ENCODE results near the gene ADGRV1.

Gene ADGRV1

GRCh38 chr5:90853750-90854149, 295.2 kb downstream of the ADGRV1 start:
- no peaks in the 10 kb centered on the region for H3F3A ChIP-seq (ENCODE audit: control insufficient read depth, insufficient read depth)
- TF ChIP-seq EZH2phosphoT487 (IDR thresholded peaks at IDR 0.05; ENCODE audit: borderline replicate concordance, low read length) (no peak), CTCF (IDR thresholded peaks at IDR 0.05; ENCODE audit: low read depth, low read length, poor library complexity, severe bottlenecking) (no peak)
- peaks cover 2% of the 10 kb centered on the region; the same call in 1 of the 2 replicates for H3K27me3 ChIP-seq (ENCODE audit: control insufficient read depth, low read length)
- no peak overlapping the region for H3K4me2 ChIP-seq (ENCODE audit: low read length)
- no peaks in the 10 kb centered on the region for H3K9me3 ChIP-seq (ENCODE audit: control insufficient read depth, insufficient read depth, low read length)
- no peaks in the 10 kb centered on the region for H3K79me2 ChIP-seq (ENCODE audit: control insufficient read depth, low read length)
- H3K9me2 ChIP-seq (replicated peaks; ENCODE audit: control insufficient read depth, low read length), result no peaks in the 10 kb centered on the region
- H3K4me1 ChIP-seq (ENCODE audit: control insufficient read depth, low read length), result no peaks in the 10 kb centered on the region
- no peaks in the 10 kb centered on the region for H4K20me1 ChIP-seq (ENCODE audit: control insufficient read depth, insufficient read depth, low read depth, low read length)
- H3K36me3 ChIP-seq (ENCODE audit: control insufficient read depth, low read length), result no peaks in the 10 kb centered on the region
- H3K27ac ChIP-seq (ENCODE audit: low read depth, low read length), result no peak overlapping the region
- no peak overlapping the region for H3K4me3 ChIP-seq (ENCODE audit: low read length)

GRCh38 chr5:90854169-90854568, 295.6 kb downstream of the ADGRV1 start:
- Histone ChIP-seq H3F3A (ENCODE audit: control insufficient read depth, insufficient read depth) (no peaks in the 10 kb centered on the region), H3K4me2 (ENCODE audit: low read length) (no peak overlapping the region), H3K9me2 (replicated peaks; ENCODE audit: control insufficient read depth, low read length) (no peaks in the 10 kb centered on the region), H3K36me3 (ENCODE audit: control insufficient read depth, low read length) (no peaks in the 10 kb centered on the region), H3K27ac (ENCODE audit: low read depth, low read length) (no peak overlapping the region), H3K27me3 (ENCODE audit: control insufficient read depth, low read length) (peaks cover 2% of the 10 kb centered on the region; the same call in 1 of the 2 replicates), H3K4me1 (ENCODE audit: control insufficient read depth, low read length) (no peaks in the 10 kb centered on the region), H3K79me2 (ENCODE audit: control insufficient read depth, low read length) (no peaks in the 10 kb centered on the region), H3K9me3 (ENCODE audit: control insufficient read depth, insufficient read depth, low read length) (no peaks in the 10 kb centered on the region), H4K20me1 (ENCODE audit: control insufficient read depth, insufficient read depth, low read depth, low read length) (no peaks in the 10 kb centered on the region), H3K4me3 (ENCODE audit: low read length) (no peak overlapping the region)
- TF ChIP-seq CTCF (IDR thresholded peaks at IDR 0.05; ENCODE audit: low read depth, low read length, poor library complexity, severe bottlenecking), result no peak
- no peak for TF ChIP-seq EZH2phosphoT487 (IDR thresholded peaks at IDR 0.05; ENCODE audit: borderline replicate concordance, low read length)

DNA sequence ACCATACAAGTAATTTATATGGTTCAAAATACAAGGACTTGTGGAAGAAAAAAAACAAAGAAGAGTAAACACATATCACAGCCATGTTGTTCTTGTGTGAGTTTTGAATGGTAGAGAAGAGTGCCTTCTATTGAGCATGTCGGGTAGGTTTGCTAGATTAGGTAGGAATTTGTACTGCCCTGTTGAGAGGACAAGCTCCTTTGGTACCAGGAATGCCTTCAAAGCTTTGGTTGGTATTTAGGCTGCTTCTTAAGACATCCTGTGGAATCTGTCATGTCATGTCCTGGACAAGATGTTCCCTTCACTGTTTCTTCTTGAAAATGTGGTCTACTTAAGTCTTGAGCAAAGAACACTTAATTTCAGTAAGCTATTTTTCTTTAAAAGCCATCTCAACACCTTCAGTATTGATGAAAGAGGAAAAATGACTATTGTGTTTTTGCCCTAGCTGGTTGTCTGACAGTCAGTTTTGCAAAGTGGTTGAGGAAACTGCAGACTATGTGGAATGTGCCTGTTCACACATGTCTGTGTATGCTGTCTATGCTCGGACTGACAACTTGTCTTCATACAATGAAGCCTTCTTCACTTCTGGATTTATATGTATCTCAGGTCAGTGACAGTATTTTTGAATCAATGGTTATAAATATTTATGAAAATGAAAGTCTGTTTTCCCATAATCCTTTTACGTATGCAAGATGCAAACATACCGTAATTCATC, 296.9 kb downstream of the ADGRV1 start:
- H3K79me2 ChIP-seq (ENCODE audit: control insufficient read depth, low read length), result no peaks in the 10 kb centered on the region
- no peak overlapping the region for H3K4me2 ChIP-seq (ENCODE audit: low read length)
- H3K36me3 ChIP-seq (ENCODE audit: control insufficient read depth, low read length), result no peaks in the 10 kb centered on the region
- H3K27me3 ChIP-seq (ENCODE audit: control insufficient read depth, low read length), result peaks cover 2% of the 10 kb centered on the region; the same call in 1 of the 2 replicates
- no peaks in the 10 kb centered on the region for H4K20me1 ChIP-seq (ENCODE audit: control insufficient read depth, insufficient read depth, low read depth, low read length)
- no peak overlapping the region for H3K27ac ChIP-seq (ENCODE audit: low read depth, low read length)
- TF ChIP-seq EZH2phosphoT487 (IDR thresholded peaks at IDR 0.05; ENCODE audit: borderline replicate concordance, low read length) (no peak), CTCF (IDR thresholded peaks at IDR 0.05; ENCODE audit: low read depth, low read length, poor library complexity, severe bottlenecking) (no peak)
- H3K9me3 ChIP-seq (ENCODE audit: control insufficient read depth, insufficient read depth, low read length), result no peaks in the 10 kb centered on the region
- no peak overlapping the region for H3K4me3 ChIP-seq (ENCODE audit: low read length)
- no peaks in the 10 kb centered on the region for H3F3A ChIP-seq (ENCODE audit: control insufficient read depth, insufficient read depth)
- no peaks in the 10 kb centered on the region for H3K9me2 ChIP-seq (replicated peaks; ENCODE audit: control insufficient read depth, low read length)
- no peaks in the 10 kb centered on the region for H3K4me1 ChIP-seq (ENCODE audit: control insufficient read depth, low read length)

Measured in DOHH2 (cell line).